Natural killer cell (primary cell): Measurements from ENCODE around the gene BPHL. TPM values are rescaled to one million over a fixed set of nuclear protein-coding genes. Genes with fewer than 3 reads are reported as not detected.

Experiments
- ATAC-seq, 3 donors: fragments of 150-1000 bp in 2 of 3; fragments of 200-7000 bp in 1 of 3; cut with Tn5 transposase; 1 replicate in 1 of 3; 2 replicates in 2 of 3; pipeline ENCODE4 v1.10.0; 2021; ENCODE audit warnings: mild to moderate bottlenecking in 2 of 3, moderate library complexity in 2 of 3
- DNase-seq, 2 donors: peaks; one replicate each; pipeline versions ENCODE4 v3.0.0 to v3.0.0-alpha.2; 2013 to 2021; ENCODE audit warnings: mixed read lengths in 1 of 2
- H3K27ac ChIP-seq: one replicate; pipeline ENCODE4 v1.5.1; 2013; ENCODE audit warnings: mild to moderate bottlenecking, low read length
- H3K27me3 ChIP-seq: one replicate; pipeline ENCODE4 v1.6.1; 2013; ENCODE audit warnings: low read length; ENCODE audit not compliant: control insufficient read depth, insufficient read depth
- H3K36me3 ChIP-seq: one replicate; pipeline ENCODE4 v1.6.1; 2013; ENCODE audit warnings: low read length; ENCODE audit not compliant: control insufficient read depth, insufficient read depth
- H3K4me1 ChIP-seq: one replicate; pipeline ENCODE4 v1.6.1; 2013; ENCODE audit warnings: low read length; ENCODE audit not compliant: control insufficient read depth, insufficient read depth
- H3K4me3 ChIP-seq: one replicate; pipeline ENCODE4 v1.5.1; 2013; ENCODE audit warnings: low read length
- H3K9me3 ChIP-seq: one replicate; pipeline ENCODE4 v1.6.1; 2013; ENCODE audit warnings: low read length; ENCODE audit not compliant: control insufficient read depth, insufficient read depth
- H3K27ac Mint-ChIP-seq, 2 donors: one replicate each; pipeline ENCODE4 v1.8.0; 2022; ENCODE audit warnings: mild to moderate bottlenecking in 2 of 2, mixed read lengths in 2 of 2, moderate library complexity in 1 of 2
- H3K27me3 Mint-ChIP-seq, 2 donors: one replicate each; pipeline ENCODE4 v1.8.0; 2022; ENCODE audit warnings: low read depth in 2 of 2, mixed read lengths in 2 of 2
- H3K36me3 Mint-ChIP-seq: one replicate; pipeline ENCODE4 v1.8.0; 2022; ENCODE audit warnings: mixed read lengths
- H3K4me1 Mint-ChIP-seq, 2 donors: one replicate each; pipeline ENCODE4 v1.8.0; 2022; ENCODE audit warnings: mixed read lengths in 2 of 2
- H3K4me3 Mint-ChIP-seq: one replicate; pipeline ENCODE4 v1.8.0; 2022; ENCODE audit warnings: mild to moderate bottlenecking, moderate library complexity, mixed read lengths
- H3K9me3 Mint-ChIP-seq, 2 donors: one replicate each; pipeline ENCODE4 v1.8.0; 2022; ENCODE audit warnings: mixed read lengths in 2 of 2
- CTCF ChIP-seq: fragments of 200-600 bp; IDR thresholded peaks from one replicate; pipeline ENCODE4 v1.8.0; 2022; ENCODE audit warnings: antibody characterized with exemption
- WGBS: methylation state at CpG from one replicate; pipeline ENCODE4 v1.1.7; 2013; ENCODE audit warnings: missing lambda C conversion rate; ENCODE audit not compliant: insufficient coverage; 5-methylcytosine and 5-hydroxymethylcytosine counted together
- intact Hi-C: fragments of 100-400 bp; cut with micrococcal nuclease; formaldehyde crosslinking; loops from one replicate; pipeline ENCODE4 v1.14.2; 2022
- total RNA-seq, 4 donors: library from RNA; stranded (reverse); fragments of 120-200 nt in 1 of 4; gene quantifications; one replicate each; pipeline versions ENCODE4 v1.2.3 to v1.2.4, GENCODE V29; 2013 to 2022

The BPHL gene
- total RNA-seq, 3 donors from 2014 or later (not counting 1 experiment from before 2014, with no cell fraction given), result 2.9 to 5.9 (median 5.7) TPM

DNA sequence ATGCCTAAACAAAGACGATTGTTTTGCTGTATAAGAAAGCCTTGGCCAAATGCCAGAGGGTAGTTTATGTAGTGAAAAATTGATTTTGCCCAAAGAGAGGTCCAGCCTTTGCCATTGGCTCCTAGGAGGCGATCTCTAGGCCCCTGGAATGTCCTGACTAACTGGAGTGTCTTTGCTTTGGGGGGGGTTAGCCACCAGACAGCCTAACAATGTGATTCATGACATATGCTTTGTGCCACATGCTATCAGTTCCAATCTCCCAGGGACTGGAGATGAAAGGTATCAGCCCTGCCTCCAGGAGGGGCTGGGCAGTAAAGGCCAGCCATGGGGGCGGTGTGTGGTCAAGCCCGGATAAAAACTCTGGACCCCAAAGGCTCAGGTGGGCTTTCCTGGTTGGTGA, 71.5 kb downstream of the BPHL start:
- H3K9me3 ChIP-seq, result no peaks in the 10 kb centered on the region
- DNase-seq (no peak), ATAC-seq (no peak)
- H3K36me3 ChIP-seq, result no peaks in the 10 kb centered on the region
- TF ChIP-seq CTCF, result no peak
- Mint-ChIP-seq H3K9me3 (no peaks in the 10 kb centered on the region), H3K4me1 (no peaks in the 10 kb centered on the region), H3K27ac (no peak overlapping the region), H3K4me3 (no peak overlapping the region), H3K36me3 (no peaks in the 10 kb centered on the region), H3K27me3 (peaks cover 19 to 39% of the 10 kb centered on the region in 2 donors)
- no peak overlapping the region for H3K27ac ChIP-seq
- no peaks in the 10 kb centered on the region for H3K27me3 ChIP-seq
- WGBS, result 79% methylated on average over 3 of the region's 4 CpGs
- no peaks in the 10 kb centered on the region for H3K4me1 ChIP-seq
- intact Hi-C loops, result no loop called here
- no peak overlapping the region for H3K4me3 ChIP-seq

GRCh38 chr6:3190779-3191178, 72.3 kb downstream of the BPHL start:
- Mint-ChIP-seq H3K4me3 (no peak overlapping the region), H3K4me1 (no peaks in the 10 kb centered on the region), H3K36me3 (no peaks in the 10 kb centered on the region), H3K27ac (no peak overlapping the region), H3K27me3 (peaks cover 16 to 34% of the 10 kb centered on the region in 2 donors), H3K9me3 (no peaks in the 10 kb centered on the region)
- H3K27ac ChIP-seq, result no peak overlapping the region
- H3K4me1 ChIP-seq, result no peaks in the 10 kb centered on the region
- intact Hi-C loops, result no loop called here
- WGBS, result 91% methylated on average over 5 of the region's 5 CpGs
- H3K27me3 ChIP-seq, result no peaks in the 10 kb centered on the region
- no peak overlapping the region for H3K4me3 ChIP-seq
- TF ChIP-seq CTCF, result no peak
- H3K36me3 ChIP-seq, result no peaks in the 10 kb centered on the region
- DNase-seq, result no peak
- no peaks in the 10 kb centered on the region for H3K9me3 ChIP-seq
- no peak for ATAC-seq

DNA sequence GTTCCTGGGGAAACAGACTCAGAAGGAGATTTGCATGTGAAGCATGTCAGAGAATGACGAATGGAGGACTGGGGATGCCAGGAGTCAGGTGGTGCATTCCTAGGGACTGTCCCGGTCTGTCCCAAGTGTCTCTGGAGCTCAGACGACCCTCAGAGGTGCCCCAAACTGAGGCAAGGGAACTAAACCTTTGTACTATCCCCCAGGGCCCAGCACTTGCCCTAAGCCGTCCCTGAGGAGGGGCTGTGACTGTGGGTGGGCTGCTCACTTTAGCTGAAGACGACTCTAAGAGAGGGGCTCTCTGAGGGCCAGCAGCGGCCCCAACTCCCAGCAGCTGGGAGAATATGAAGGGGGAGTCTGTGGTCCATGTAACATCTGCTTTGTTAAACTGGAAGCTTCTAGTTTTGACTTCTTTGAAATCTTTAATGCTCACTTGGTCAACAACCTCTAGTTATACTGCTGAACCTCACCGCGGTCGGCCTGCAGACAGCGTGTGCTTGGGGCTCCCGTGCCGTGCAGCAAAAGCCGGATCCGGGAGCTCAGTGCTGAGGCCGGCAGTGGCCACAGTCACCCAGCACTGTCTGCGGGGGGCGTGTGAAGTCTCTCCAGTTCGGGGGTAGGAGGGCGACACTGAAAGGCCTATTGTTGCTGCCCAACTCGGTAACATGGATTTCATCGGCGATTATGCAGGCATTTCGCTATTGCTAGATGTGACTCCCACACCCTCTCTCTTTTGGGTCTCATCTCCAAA, 74.8 kb downstream of the BPHL start:
- H3K4me1 Mint-ChIP-seq, result no peaks in the 10 kb centered on the region
- 87% methylated on average over 23 of the region's 23 CpGs for WGBS
- H3K4me3 ChIP-seq, result no peak overlapping the region

More for the DNA sequence above, 74.8 kb downstream of the BPHL start:
- no peak overlapping the region for H3K27ac Mint-ChIP-seq
- Histone ChIP-seq H3K4me1 (no peaks in the 10 kb centered on the region), H3K9me3 (no peaks in the 10 kb centered on the region), H3K27me3 (no peaks in the 10 kb centered on the region), H3K36me3 (no peaks in the 10 kb centered on the region), H3K27ac (no peak overlapping the region)
- no peaks in the 10 kb centered on the region for H3K9me3 Mint-ChIP-seq
- H3K27me3 Mint-ChIP-seq, result peaks cover 9 to 26% of the 10 kb centered on the region in 2 donors
- intact Hi-C loops, result no loop called here
- DNase-seq, result no peak
- no peak for ATAC-seq
- TF ChIP-seq CTCF, result no peak
- no peaks in the 10 kb centered on the region for H3K36me3 Mint-ChIP-seq
- no peak overlapping the region for H3K4me3 Mint-ChIP-seq
